ENCODE measurements around the gene HSD17B1. TPM values are rescaled to one million over a fixed set of nuclear protein-coding genes. Genes with fewer than 3 reads are reported as not detected.
A peak's percentile ranks its signal among the peaks of the same experiment; 100 is the strongest.

The HSD17B1 gene
- total RNA-seq, 1 experiment from 2014 or later = 0.60 TPM

GRCh38 chr17:42518046-42518754 is 34.5 kb upstream of the HSD17B1 start:
- TF ChIP-seq EZH2 (IDR thresholded peaks at IDR 0.05; ENCODE audit: borderline replicate concordance, low read depth, low read length, poor library complexity, severe bottlenecking) (no peak), CTCF (conservative IDR thresholded peaks at IDR 0.05; ENCODE audit: low read depth, low read length) (no peak)
- Histone ChIP-seq H3K36me3 (ENCODE audit: insufficient read depth, low read length, poor library complexity, severe bottlenecking) (no peaks in the 10 kb centered on the region), H3K9me3 (ENCODE audit: low read depth, low read length, poor library complexity, severe bottlenecking) (no peaks in the 10 kb centered on the region), H3K27me3 (replicated peaks; ENCODE audit: insufficient read depth, low read depth, low read length, poor library complexity) (no peaks in the 10 kb centered on the region), H3K4me3 (ENCODE audit: low read depth, low read length, poor library complexity, severe bottlenecking) (no peak overlapping the region), H3K27ac (ENCODE audit: low read depth, low read length, poor library complexity, severe bottlenecking) (peak overlapping the region; percentile 63), H3K4me1 (ENCODE audit: insufficient read depth, low read length, poor library complexity, severe bottlenecking) (peaks cover 29% of the 10 kb centered on the region)
- POLR2A ChIA-PET (ENCODE audit: low non-redundant PET) = no interaction called here
- intact Hi-C loops (cut with micrococcal nuclease; ENCODE audit: unreplicated experiment) = loop anchor here (5.0 kb wide), 1 partner anchor 111 kb away; no protein-coding TSS in a partner anchor
- DNase-seq (ENCODE audit: low spot score) = peak; percentile 73
- BruUV-seq (replicated peaks) = no TSS peak
- CTCF ChIA-PET = interaction anchor here (0.6 to 0.7 kb wide), 3 partner anchors 9 to 257 kb away, joined by 3 to 5 read pairs (median 3); no protein-coding TSS in a partner anchor

GRCh38 chr17:42518755-42519545 is 33.8 kb upstream of the HSD17B1 start:
- DNase-seq (ENCODE audit: low spot score) = no peak
- POLR2A ChIA-PET (ENCODE audit: low non-redundant PET) = no interaction called here
- no peak for TF ChIP-seq EZH2 (IDR thresholded peaks at IDR 0.05; ENCODE audit: borderline replicate concordance, low read depth, low read length, poor library complexity, severe bottlenecking)
- TF ChIP-seq CTCF (conservative IDR thresholded peaks at IDR 0.05; ENCODE audit: low read depth, low read length) = no peak
- Histone ChIP-seq H3K27ac (ENCODE audit: low read depth, low read length, poor library complexity, severe bottlenecking) (peak overlapping the region; percentile 63), H3K4me3 (ENCODE audit: low read depth, low read length, poor library complexity, severe bottlenecking) (no peak overlapping the region), H3K4me1 (ENCODE audit: insufficient read depth, low read length, poor library complexity, severe bottlenecking) (peaks cover 29% of the 10 kb centered on the region), H3K36me3 (ENCODE audit: insufficient read depth, low read length, poor library complexity, severe bottlenecking) (no peaks in the 10 kb centered on the region), H3K9me3 (ENCODE audit: low read depth, low read length, poor library complexity, severe bottlenecking) (no peaks in the 10 kb centered on the region), H3K27me3 (replicated peaks; ENCODE audit: insufficient read depth, low read depth, low read length, poor library complexity) (no peaks in the 10 kb centered on the region)
- CTCF ChIA-PET = no interaction called here
- no TSS peak for BruUV-seq (replicated peaks)
- intact Hi-C loops (cut with micrococcal nuclease; ENCODE audit: unreplicated experiment) = loop anchor here (5.0 kb wide), 1 partner anchor 112 kb away; no protein-coding TSS in a partner anchor

GRCh38 chr17:42519546-42520491 is 32.9 kb upstream of the HSD17B1 start:
- intact Hi-C loops (cut with micrococcal nuclease; ENCODE audit: unreplicated experiment) = loop anchor here (5.0 to 10.0 kb wide), 2 partner anchors 113 to 205 kb away; no protein-coding TSS in a partner anchor
- Histone ChIP-seq H3K4me1 (ENCODE audit: insufficient read depth, low read length, poor library complexity, severe bottlenecking) (peaks cover 29% of the 10 kb centered on the region), H3K36me3 (ENCODE audit: insufficient read depth, low read length, poor library complexity, severe bottlenecking) (no peaks in the 10 kb centered on the region), H3K9me3 (ENCODE audit: low read depth, low read length, poor library complexity, severe bottlenecking) (no peaks in the 10 kb centered on the region), H3K4me3 (ENCODE audit: low read depth, low read length, poor library complexity, severe bottlenecking) (no peak overlapping the region), H3K27me3 (replicated peaks; ENCODE audit: insufficient read depth, low read depth, low read length, poor library complexity) (no peaks in the 10 kb centered on the region), H3K27ac (ENCODE audit: low read depth, low read length, poor library complexity, severe bottlenecking) (peak overlapping the region; percentile 63)
- ChIA-PET POLR2A (ENCODE audit: low non-redundant PET) (no interaction called here), CTCF (no interaction called here)
- peak; percentile 22 for DNase-seq (ENCODE audit: low spot score)
- TF ChIP-seq CTCF (conservative IDR thresholded peaks at IDR 0.05; ENCODE audit: low read depth, low read length) (no peak), EZH2 (IDR thresholded peaks at IDR 0.05; ENCODE audit: borderline replicate concordance, low read depth, low read length, poor library complexity, severe bottlenecking) (no peak)
- BruUV-seq (replicated peaks) = no TSS peak
